GM18520 (cell line): ENCODE data around the gene METTL1.
"Not testable (repeated sequence)": the region's sequence is repeated elsewhere in the genome, so short reads cannot be mapped to it uniquely, and the experiment has no call there.

ENCODE experiments used
- ATAC-seq: cut with Tn5 transposase; IDR thresholded peaks from one replicate; pipeline ENCODE4 v1.9.1; 2021; ENCODE audit not compliant: unreplicated experiment

The METTL1 gene

GRCh38 chr12:57800965-57801364 lies 29.1 kb upstream of the METTL1 start:
- no peak for ATAC-seq

GRCh38 chr12:57797933-57798332 lies 26.0 kb upstream of the METTL1 start:
- ATAC-seq: no peak

- no peak for ATAC-seq
Observed at GRCh38 chr12:57796996-57797395, 25.1 kb upstream of the METTL1 start.

GRCh38 chr12:57795354-57795753 lies 23.4 kb upstream of the METTL1 start:
- no peak for ATAC-seq

GRCh38 chr12:57793920-57794319 lies 22.0 kb upstream of the METTL1 start:
- ATAC-seq: no peak

- no peak for ATAC-seq
Observed at GRCh38 chr12:57783861-57784260, 12.0 kb upstream of the METTL1 start.

GRCh38 chr12:57783466-57783801 lies 11.5 kb upstream of the METTL1 start:
- no peak for ATAC-seq

GRCh38 chr12:57782608-57783465 lies 10.9 kb upstream of the METTL1 start, which contains the start of gene TSFM:
Gene TSFM, plus strand, starts transcription at chr12:57782787. Its CDS starts 15 bp downstream, at chr12:57782802.
- peak; percentile 85 for ATAC-seq

- ATAC-seq: no peak
Observed at GRCh38 chr12:57782243-57782607, 10.3 kb upstream of the METTL1 start.

GRCh38 chr12:57781801-57782200 lies 9.9 kb upstream of the METTL1 start:
- no peak for ATAC-seq

- no peak for ATAC-seq
Observed at GRCh38 chr12:57781244-57781643, 9.3 kb upstream of the METTL1 start.

- no peak for ATAC-seq
Observed at GRCh38 chr12:57780284-57780897, 8.5 kb upstream of the METTL1 start.

- ATAC-seq: no peak
Observed at GRCh38 chr12:57779736-57780135, 7.8 kb upstream of the METTL1 start.

- ATAC-seq: no peak
Observed at GRCh38 chr12:57777911-57778310, 6.0 kb upstream of the METTL1 start.

- no peak for ATAC-seq
Observed at GRCh38 chr12:57777367-57777766, 5.5 kb upstream of the METTL1 start.

GRCh38 chr12:57776247-57776587 lies 4.3 kb upstream of the METTL1 start:
- no peak for ATAC-seq

- no peak for ATAC-seq
Observed at GRCh38 chr12:57775563-57776246, 3.8 kb upstream of the METTL1 start.

- no peak for ATAC-seq
Observed at GRCh38 chr12:57775044-57775443, 3.1 kb upstream of the METTL1 start.

GRCh38 chr12:57774634-57775033 lies 2.7 kb upstream of the METTL1 start:
- not testable (repeated sequence) for ATAC-seq

GRCh38 chr12:57772429-57773322 lies 771 bp upstream of the METTL1 start, which contains the start of gene EEF1AKMT3:
Gene EEF1AKMT3, plus strand, starts transcription at chr12:57772614. Its CDS starts 111 bp downstream, at chr12:57772725.
- ATAC-seq: no peak
